ENCODE results near the gene ZFP3.
"Not testable (repeated sequence)": the region's sequence is repeated elsewhere in the genome, so short reads cannot be mapped to it uniquely, and the experiment has no call there.

ZFP3 gene

DNA sequence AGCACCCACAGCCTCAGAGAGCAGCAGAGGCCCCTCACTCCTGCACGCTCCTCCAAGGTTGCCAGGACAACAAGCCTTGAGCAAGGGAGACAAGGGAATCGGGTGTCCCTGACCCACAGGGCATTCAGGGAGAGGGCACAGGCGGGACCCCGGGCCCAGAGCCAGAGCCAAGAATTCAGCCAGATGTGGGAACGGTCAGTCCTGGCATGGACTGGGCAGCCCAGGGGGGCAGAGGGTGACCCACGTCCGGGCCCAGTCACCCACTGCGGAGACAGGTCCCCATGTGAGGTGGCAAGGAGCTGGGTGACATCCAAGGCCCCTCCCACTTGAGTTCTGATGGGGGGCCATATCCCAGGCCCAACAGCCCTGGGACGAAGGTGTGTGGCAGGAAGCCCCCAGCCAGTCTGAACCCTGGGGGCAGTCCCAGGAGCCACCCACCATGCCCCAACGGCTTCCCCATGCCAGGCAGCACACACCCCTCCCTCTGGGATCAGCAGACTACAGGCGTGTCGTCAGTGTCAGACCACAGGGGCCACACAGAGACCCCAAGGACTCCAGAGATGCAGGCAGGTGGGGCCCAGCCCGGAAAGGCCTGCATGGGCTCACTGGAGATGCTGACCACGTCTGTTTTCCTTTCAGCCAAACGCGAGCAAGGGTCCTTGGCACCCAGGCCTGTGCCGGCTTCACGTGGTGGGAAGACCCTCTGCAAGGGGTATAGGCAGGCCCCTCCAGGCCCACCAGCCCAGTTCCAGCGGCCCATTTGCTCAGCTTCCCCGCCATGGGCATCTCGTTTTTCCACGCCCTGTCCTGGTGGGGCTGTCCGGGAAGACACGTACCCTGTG is 60.6 kb downstream of the ZFP3 start:
- DNase-seq (ENCODE audit: low read depth), result no peak

DNA sequence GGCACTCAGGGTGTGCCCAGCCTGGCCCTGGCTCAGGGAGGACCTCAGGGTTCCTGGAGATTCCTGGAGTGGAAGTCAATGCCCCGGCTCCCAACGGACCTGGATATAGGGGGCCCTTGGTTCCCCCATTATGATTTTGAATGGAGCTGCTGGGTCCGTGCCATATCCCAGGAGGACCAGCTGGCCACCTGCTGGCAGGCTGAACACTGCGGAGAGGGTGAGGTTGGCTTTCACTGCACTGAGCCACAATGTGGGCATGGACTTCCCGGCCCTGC is 61.1 kb downstream of the ZFP3 start:
- no peak for DNase-seq (ENCODE audit: low read depth)

DNA sequence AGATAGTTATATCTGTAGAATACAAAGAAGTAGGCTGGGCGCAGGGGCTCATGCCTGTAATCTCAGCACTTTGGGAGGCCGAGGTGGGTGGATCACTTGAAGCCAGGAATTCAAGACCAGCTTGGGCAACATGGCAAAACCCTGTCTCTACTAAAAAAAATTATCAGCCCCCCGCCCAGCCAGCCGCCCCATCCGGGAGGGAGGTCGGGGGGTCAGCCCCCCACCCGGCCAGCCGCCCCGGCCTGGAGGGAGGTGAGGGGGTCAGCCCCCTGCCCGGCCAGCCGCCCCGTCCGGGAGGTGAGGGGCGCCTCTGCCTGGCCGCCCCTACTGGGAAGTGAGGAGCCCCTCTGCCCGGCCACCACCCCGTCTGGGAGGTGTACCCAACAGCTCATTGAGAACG is 64.6 kb downstream of the ZFP3 start:
- not testable (repeated sequence) for DNase-seq (ENCODE audit: low read depth)

All from activated T-cell treated with anti-CD3 and anti-CD28 coated beads for 48 hours (primary cell).